H1 (cell line): ENCODE results near the gene DBR1. TPM values are rescaled to one million over a fixed set of nuclear protein-coding genes. Genes with fewer than 3 reads are reported as not detected.
A peak's percentile ranks its signal among the peaks of the same experiment; 100 is the strongest.

Experiments used
- CTCF ChIA-PET: fragments of 300-600 bp; sonication (Branson Sonifier 250); formaldehyde crosslinking; loops from one replicate; lab custom pipeline; 2021; ENCODE audit not compliant: partially characterized antibody; lab: Charles Lee
- POLR2A ChIA-PET: fragments of 300-600 bp; sonication (Branson Sonifier 250); formaldehyde crosslinking; loops from one replicate; lab custom pipeline; 2021; ENCODE audit warnings: inconsistent platforms; ENCODE audit not compliant: partially characterized antibody; lab: Charles Lee
- DNase-seq, 2 experiments: peaks; one replicate each; pipeline versions ENCODE4 v3.0.0 to v3.0.0-alpha.2; 2010 to 2022; ENCODE audit warnings: low spot score in 2 of 2, low read depth in 1 of 2, mixed read lengths in 1 of 2
- FAIRE-seq: peaks from 2 replicates; lab custom pipeline; 2011; peaks lifted over from hg19 to GRCh38; lab: Jason Lieb, UNC
- H2AFZ ChIP-seq: 2 replicates; pipeline ENCODE4 v1.8.1; 2012; ENCODE audit warnings: low read length, inconsistent platforms
- H2AK5ac ChIP-seq: 2 replicates; pipeline ENCODE4 v1.6.1; 2013; ENCODE audit warnings: low read depth, low read length
- H2BK120ac ChIP-seq: replicated peaks from 2 replicates; pipeline ENCODE3; 2013; ENCODE audit warnings: low read depth, low read length, inconsistent platforms
- H2BK12ac ChIP-seq: 2 replicates; pipeline ENCODE4 v1.6.1; 2013; ENCODE audit warnings: low read depth, low read length
- H2BK15ac ChIP-seq: 2 replicates; pipeline ENCODE4 v1.6.1; 2013; ENCODE audit warnings: low read length
- H2BK20ac ChIP-seq: 2 replicates; pipeline ENCODE4 v1.6.1; 2013; ENCODE audit warnings: low read length
- H2BK5ac ChIP-seq: 2 replicates; pipeline ENCODE4 v1.6.1; 2013; ENCODE audit warnings: low read depth, low read length
- H3K14ac ChIP-seq: 2 replicates; pipeline ENCODE4 v1.6.1; 2013; ENCODE audit warnings: inconsistent platforms; ENCODE audit not compliant: insufficient read length
- H3K18ac ChIP-seq: 2 replicates; pipeline ENCODE4 v1.6.1; 2013; ENCODE audit warnings: low read length; ENCODE audit errors: extremely low read depth
- H3K23ac ChIP-seq: 2 replicates; pipeline ENCODE4 v1.6.1; 2013; ENCODE audit warnings: inconsistent platforms; ENCODE audit not compliant: insufficient read length
- H3K23me2 ChIP-seq: 2 replicates; pipeline ENCODE4 v1.6.1; 2013; ENCODE audit warnings: low read depth, low read length
- H3K27ac ChIP-seq: 2 replicates; pipeline ENCODE4 v1.6.1; 2011; ENCODE audit warnings: low read depth, low read length, inconsistent platforms
- H3K27me3 ChIP-seq, 4 experiments: replicated peaks in 1 of 4; 1 replicate in 1 of 4; 2 replicates in 3 of 4; pipeline versions ENCODE4 v1.6.1 to v1.8.1; 2011 to 2013; ENCODE audit warnings: low read length in 3 of 4, mild to moderate bottlenecking in 3 of 4, inconsistent platforms in 2 of 4, mixed read lengths in 2 of 4, moderate library complexity in 1 of 4; ENCODE audit not compliant: control insufficient read depth in 3 of 4, insufficient read depth in 3 of 4; ENCODE audit errors: extremely low read depth in 1 of 4
- H3K36me3 ChIP-seq, 4 experiments: 2 replicates each; pipeline versions ENCODE4 v1.6.1 to v1.8.1; 2011 to 2013; ENCODE audit warnings: mild to moderate bottlenecking in 4 of 4, low read length in 3 of 4, moderate library complexity in 2 of 4, control low read depth in 1 of 4, inconsistent platforms in 1 of 4; ENCODE audit not compliant: insufficient read depth in 4 of 4, control insufficient read depth in 2 of 4
- H3K4ac ChIP-seq: replicated peaks from 2 replicates; pipeline ENCODE3; 2013; ENCODE audit warnings: low read length, low read depth, mixed read lengths, inconsistent platforms; ENCODE audit not compliant: insufficient read length
- H3K4me1 ChIP-seq, 4 experiments: replicated peaks in 1 of 4; 1 replicate in 1 of 4; 2 replicates in 3 of 4; pipeline versions ENCODE4 v1.6.1 to v1.8.1; 2011 to 2013; ENCODE audit warnings: low read length in 3 of 4, inconsistent platforms in 2 of 4, mixed read lengths in 1 of 4; ENCODE audit not compliant: insufficient read depth in 4 of 4, control insufficient read depth in 3 of 4
- H3K4me2 ChIP-seq, 2 experiments: 2 replicates each; pipeline versions ENCODE4 v1.6.1 to v1.8.1; 2011 to 2013; ENCODE audit warnings: low read depth in 2 of 2, low read length in 2 of 2, control low read depth in 1 of 2, inconsistent platforms in 1 of 2, mild to moderate bottlenecking in 1 of 2; ENCODE audit not compliant: insufficient read depth in 1 of 2
- H3K4me3 ChIP-seq, 4 experiments: fragments of 200-600, 300-600 bp in 1 of 4; sonication (generic), shearing (Covaris generic), sonication (Bioruptor Twin) in 1 of 4; 2 replicates each; pipeline versions ENCODE4 v1.5.1 to v1.8.1; 2011 to 2016; ENCODE audit warnings: low read length in 4 of 4, low read depth in 3 of 4, control low read depth in 2 of 4, inconsistent platforms in 2 of 4, mild to moderate bottlenecking in 2 of 4, mixed read lengths in 1 of 4, moderate library complexity in 1 of 4; ENCODE audit not compliant: insufficient read depth in 2 of 4; ENCODE audit errors: extremely low read depth in 1 of 4
- H3K56ac ChIP-seq: replicated peaks from 2 replicates; pipeline ENCODE3; 2013; ENCODE audit warnings: low read depth, mild to moderate bottlenecking, mixed read lengths, low read length, inconsistent platforms; ENCODE audit not compliant: insufficient read length
- H3K79me1 ChIP-seq: 2 replicates; pipeline ENCODE4 v1.6.1; 2013; ENCODE audit warnings: low read depth, low read length, control low read depth
- H3K79me2 ChIP-seq, 2 experiments: 2 replicates each; pipeline versions ENCODE4 v1.6.1 to v1.8.1; 2012 to 2013; ENCODE audit warnings: low read length in 2 of 2, mild to moderate bottlenecking in 2 of 2, inconsistent platforms in 1 of 2; ENCODE audit not compliant: insufficient read depth in 2 of 2, control insufficient read depth in 1 of 2
- H3K9ac ChIP-seq, 4 experiments: replicated peaks in 1 of 4; 1 replicate in 1 of 4; 2 replicates in 3 of 4; pipeline versions ENCODE4 v1.6.1 to v1.8.1; 2011 to 2013; ENCODE audit warnings: low read depth in 3 of 4, low read length in 3 of 4, control low read depth in 2 of 4, mild to moderate bottlenecking in 2 of 4, moderate library complexity in 2 of 4, inconsistent platforms in 1 of 4; ENCODE audit errors: extremely low read depth in 1 of 4
- H3K9me3 ChIP-seq, 2 experiments: 2 replicates each; pipeline versions ENCODE4 v1.6.1 to v1.8.1; 2012 to 2013; ENCODE audit warnings: mild to moderate bottlenecking in 2 of 2, moderate library complexity in 2 of 2, control low read depth in 1 of 2, inconsistent platforms in 1 of 2, low read depth in 1 of 2, low read length in 1 of 2, mixed read lengths in 1 of 2; ENCODE audit not compliant: insufficient read depth in 2 of 2
- H4K20me1 ChIP-seq, 2 experiments: replicated peaks in 1 of 2; 2 replicates each; pipeline versions ENCODE3 to v1.8.1; 2011 to 2013; ENCODE audit warnings: inconsistent platforms in 2 of 2, low read length in 2 of 2, mild to moderate bottlenecking in 1 of 2; ENCODE audit not compliant: insufficient read depth in 2 of 2, control insufficient read depth in 1 of 2
- H4K5ac ChIP-seq: 2 replicates; pipeline ENCODE4 v1.6.1; 2013; ENCODE audit warnings: low read length, low read depth, mixed read lengths, inconsistent platforms; ENCODE audit not compliant: insufficient read length
- H4K8ac ChIP-seq: 2 replicates; pipeline ENCODE4 v1.8.0; 2013; ENCODE audit warnings: mild to moderate bottlenecking, moderate library complexity, low read length, inconsistent platforms; ENCODE audit not compliant: insufficient read depth; ENCODE audit errors: extremely low read depth
- H4K91ac ChIP-seq: replicated peaks from 2 replicates; pipeline ENCODE3; 2013; ENCODE audit warnings: low read length, mixed read lengths, inconsistent platforms; ENCODE audit not compliant: insufficient read length
- CEBPB ChIP-seq: IDR thresholded peaks from 2 replicates; pipeline ENCODE4 v1.6.1; 2012; ENCODE audit warnings: low read depth, low read length
- RAD21 ChIP-seq, 2 experiments: IDR thresholded peaks in 1 of 2; conservative IDR thresholded peaks in 1 of 2; 2 replicates each; pipeline ENCODE4 v1.6.1; 2011; ENCODE audit warnings: low read depth in 2 of 2, low read length in 2 of 2, improper control_type of control experiment in 1 of 2, inconsistent platforms in 1 of 2, mild to moderate bottlenecking in 1 of 2, moderate library complexity in 1 of 2
- SP4 ChIP-seq: IDR thresholded peaks from 2 replicates; pipeline ENCODE4 v1.6.1; 2012; ENCODE audit warnings: low read length, inconsistent platforms
- WGBS, 2 experiments: shearing (Covaris generic) in 1 of 2; methylation state at CpG; one replicate each; pipeline versions ENCODE4 v1.1.6 to v1.1.7; 2013 to 2015; ENCODE audit warnings: low lambda C conversion rate in 2 of 2, mixed read lengths in 2 of 2, inconsistent platforms in 1 of 2, low coverage in 1 of 2, missing lambda C conversion rate in 1 of 2; ENCODE audit not compliant: insufficient replicate concordance in 2 of 2, insufficient coverage in 1 of 2, insufficient read length in 1 of 2; ENCODE audit errors: extremely low coverage in 1 of 2, missing lambda C conversion rate in 1 of 2; 5-methylcytosine and 5-hydroxymethylcytosine counted together
- polyA plus RNA-seq, 7 experiments: library from polyadenylated mRNA; depleted of rRNA in 3 of 7; stranded (reverse) in 5 of 7; unstranded in 2 of 7; fragments of >200 nt in 5 of 7; fragments of 200-250 nt in 2 of 7; gene quantifications; 1 replicate in 5 of 7; 2 replicates in 1 of 7; 4 replicates in 1 of 7; pipeline versions ENCODE4 v1.2.1 to v1.2.3, GENCODE V29; 2011 to 2013; ENCODE audit warnings: missing spikeins in 2 of 7, mixed read lengths in 2 of 7
- total RNA-seq: library from RNA; stranded (reverse); fragmentation: NEBNext Ultra II Directional; extraction: Animal tissue kit (Norgen Biotek cat#: 25700); gene quantifications from 2 replicates; pipeline ENCODE4 v1.2.1, GENCODE V29; 2021
- TF ChIP-seq, protein P1 (sequence below), 3 experiments: IDR thresholded peaks; 1 replicate in 2 of 3; 2 replicates in 1 of 3; pipeline versions ENCODE4 v1.5.1 to v1.6.1; 2011; ENCODE audit warnings: low read length in 3 of 3, mild to moderate bottlenecking in 3 of 3, inconsistent platforms in 2 of 3, low read depth in 1 of 3, moderate library complexity in 1 of 3; ENCODE audit not compliant: insufficient read depth in 1 of 3; ENCODE audit errors: control extremely low read depth in 1 of 3

The DBR1 gene
- total and polyA plus RNA-seq, 2 of the 8 experiments (the other 6 are each of a cell fraction or from before 2014, with no cell fraction given), result 10.1 to 18.3 TPM

DNA sequence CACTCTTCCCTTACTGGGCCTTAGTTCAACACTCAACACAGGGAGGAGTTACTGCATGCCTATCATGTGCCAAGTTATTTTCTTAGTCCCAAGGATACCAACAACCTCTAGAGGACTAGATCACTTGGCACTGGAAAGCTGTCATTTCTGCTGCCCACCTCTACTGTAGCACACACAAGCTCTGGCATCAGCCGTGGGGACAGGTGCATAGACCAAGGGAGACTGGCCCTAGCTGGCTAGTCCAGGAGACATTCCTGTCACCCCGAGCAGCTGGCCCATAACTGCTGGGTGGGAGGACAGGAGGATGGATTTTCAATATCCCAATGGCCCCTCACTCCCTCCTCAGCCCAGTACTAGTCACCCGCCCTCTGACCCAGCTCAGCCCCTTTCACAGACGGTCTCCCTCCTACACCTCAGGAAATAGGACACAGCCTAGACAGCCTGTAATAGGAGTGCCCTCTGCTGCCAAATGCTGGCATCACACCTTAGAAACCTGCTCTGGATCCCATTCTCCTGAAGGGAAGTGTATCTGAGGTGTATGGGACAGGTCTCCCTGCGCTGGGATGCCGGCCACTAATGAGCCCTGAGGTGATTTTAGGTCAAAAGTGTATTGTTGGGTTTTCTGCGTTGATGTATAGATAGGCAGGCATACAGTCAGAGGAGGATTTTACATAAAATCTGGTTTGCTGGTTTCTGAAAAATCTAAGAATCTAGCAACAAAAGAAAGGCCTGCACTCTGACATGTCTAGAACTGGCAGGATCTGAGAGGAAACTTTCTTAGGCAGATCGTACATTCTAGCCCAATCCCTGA lies 55.9 kb downstream of the DBR1 start:
- Histone ChIP-seq H3K79me2 (no peaks in the 10 kb centered on the region), H3K4me1 (peaks cover 2 to 9% (median 5%) of the 10 kb centered on the region in 4 experiments; a peak in 4 of 7 replicates), H2AFZ (no peak overlapping the region)
- POLR2A ChIA-PET, result interaction anchor here (0.6 to 1.9 kb wide), 5 partner anchors 11 to 157 kb away, joined by 3 to 5 read pairs (median 4); partner anchors contain the start of gene DBR1
- FAIRE-seq, result peak; percentile 93
- CTCF ChIA-PET, result interaction anchor here (0.6 to 8.2 kb wide), 33 partner anchors 9 to 442 kb away, joined by 3 to 232 read pairs (median 4); partner anchors contain the start of genes A4GNT, CLDN18 and DBR1
- TF ChIP-seq, protein P1, sequence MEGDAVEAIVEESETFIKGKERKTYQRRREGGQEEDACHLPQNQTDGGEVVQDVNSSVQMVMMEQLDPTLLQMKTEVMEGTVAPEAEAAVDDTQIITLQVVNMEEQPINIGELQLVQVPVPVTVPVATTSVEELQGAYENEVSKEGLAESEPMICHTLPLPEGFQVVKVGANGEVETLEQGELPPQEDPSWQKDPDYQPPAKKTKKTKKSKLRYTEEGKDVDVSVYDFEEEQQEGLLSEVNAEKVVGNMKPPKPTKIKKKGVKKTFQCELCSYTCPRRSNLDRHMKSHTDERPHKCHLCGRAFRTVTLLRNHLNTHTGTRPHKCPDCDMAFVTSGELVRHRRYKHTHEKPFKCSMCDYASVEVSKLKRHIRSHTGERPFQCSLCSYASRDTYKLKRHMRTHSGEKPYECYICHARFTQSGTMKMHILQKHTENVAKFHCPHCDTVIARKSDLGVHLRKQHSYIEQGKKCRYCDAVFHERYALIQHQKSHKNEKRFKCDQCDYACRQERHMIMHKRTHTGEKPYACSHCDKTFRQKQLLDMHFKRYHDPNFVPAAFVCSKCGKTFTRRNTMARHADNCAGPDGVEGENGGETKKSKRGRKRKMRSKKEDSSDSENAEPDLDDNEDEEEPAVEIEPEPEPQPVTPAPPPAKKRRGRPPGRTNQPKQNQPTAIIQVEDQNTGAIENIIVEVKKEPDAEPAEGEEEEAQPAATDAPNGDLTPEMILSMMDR (IDR thresholded peaks at IDR 0.05; ENCODE audit: control extremely low read depth in 1 of 3, insufficient read depth in 1 of 3, low read depth in 1 of 3, low read length in 3 of 3), result peak; percentile 66 to 95 (median 87)
- TF ChIP-seq RAD21 (IDR thresholded peaks at IDR 0.05 in 1 of 2, conservative IDR thresholded peaks at IDR 0.05 in 1 of 2; ENCODE audit: low read depth in 2 of 2, low read length in 2 of 2) (peak; percentile 88 to 92), CEBPB (no peak), SP4 (no peak)
- TF ChIP-seq, all 59 proteins: peak for 2
- no peaks in the 10 kb centered on the region for H3K36me3 ChIP-seq
- no peak overlapping the region for H3K4ac ChIP-seq
- H3K4me3 ChIP-seq, result no peak overlapping the region
- no peak overlapping the region for H3K27ac ChIP-seq
- no peaks in the 10 kb centered on the region for H3K27me3 ChIP-seq
- no peak overlapping the region for H3K56ac ChIP-seq
- H4K8ac ChIP-seq, result no peak overlapping the region
- no peak overlapping the region for H2BK20ac ChIP-seq
- no peaks in the 10 kb centered on the region for H3K79me1 ChIP-seq
- peaks cover 0 to 5% of the 10 kb centered on the region in 2 experiments; a peak in 1 of 4 replicates for H3K9me3 ChIP-seq
- DNase-seq, result peak in 1 of 2 experiments; percentile 94
- no peak overlapping the region for H2AK5ac ChIP-seq
- no peak overlapping the region for H2BK12ac ChIP-seq
- no peak overlapping the region for H2BK5ac ChIP-seq
- no peak overlapping the region for H3K23ac ChIP-seq
- no peak overlapping the region for H3K18ac ChIP-seq
- H3K23me2 ChIP-seq, result peaks cover 10% of the 10 kb centered on the region
- no peak overlapping the region for H3K9ac ChIP-seq
- no peak overlapping the region for H2BK120ac ChIP-seq
- no peaks in the 10 kb centered on the region for H4K20me1 ChIP-seq
- no peak overlapping the region for H4K5ac ChIP-seq
- no peak overlapping the region for H3K4me2 ChIP-seq
- peak overlapping the region; percentile 9; the same call in 1 of the 2 replicates for H2BK15ac ChIP-seq
- no peak overlapping the region for H4K91ac ChIP-seq
- 47% methylated on average over 8 of the region's 8 CpGs; no CpG with 5 or more reads in 1 of the 2 experiments for WGBS, 2 experiments
- no peak overlapping the region for H3K14ac ChIP-seq
